ENCODE data around the gene TBXAS1. TPM values are rescaled to one million over a fixed set of nuclear protein-coding genes. Genes with fewer than 3 reads are reported as not detected.

TBXAS1 gene
- total RNA-seq, result 3.3 and 4.0 TPM in 2 replicates

DNA sequence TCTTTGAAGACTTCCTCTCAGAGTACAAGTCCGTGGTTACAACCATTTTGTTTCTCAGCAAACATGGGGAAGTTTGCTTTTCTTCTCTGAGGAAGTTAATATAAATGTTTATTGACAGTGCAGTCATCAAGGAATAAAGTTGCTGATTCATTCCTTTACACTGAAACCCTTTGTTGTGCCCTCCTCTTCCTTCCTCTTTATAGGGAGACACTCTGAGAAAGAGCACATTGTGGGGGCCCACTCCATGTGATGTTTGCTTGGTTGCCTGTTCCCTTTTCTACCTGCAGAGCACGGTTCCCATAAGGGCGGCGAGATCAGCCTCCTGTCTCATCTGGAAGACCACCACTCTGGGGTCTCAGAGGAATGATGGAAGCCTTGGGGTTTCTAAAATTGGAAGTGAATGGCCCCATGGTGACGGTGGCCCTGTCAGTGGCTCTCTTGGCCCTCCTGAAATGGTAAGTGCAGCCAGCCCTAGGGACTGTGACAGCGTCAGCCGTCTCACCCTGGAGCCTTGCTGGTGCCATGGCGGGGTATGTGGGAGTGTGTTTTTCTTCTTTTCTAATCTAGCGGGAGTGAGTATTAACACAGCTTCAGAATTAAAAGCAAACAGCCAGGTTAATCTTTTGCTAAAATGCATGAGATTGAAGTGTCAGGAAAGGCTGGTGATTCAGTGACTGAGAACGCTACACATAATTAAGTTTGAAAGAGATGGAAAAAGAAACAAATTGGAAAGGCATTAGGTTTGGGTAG lies at the start of gene TBXAS1:
TSS of gene TBXAS1 (plus strand) at position 240 of the 750 bp plus-strand sequence. CDS start at position 367, 127 bp downstream.

DNA sequence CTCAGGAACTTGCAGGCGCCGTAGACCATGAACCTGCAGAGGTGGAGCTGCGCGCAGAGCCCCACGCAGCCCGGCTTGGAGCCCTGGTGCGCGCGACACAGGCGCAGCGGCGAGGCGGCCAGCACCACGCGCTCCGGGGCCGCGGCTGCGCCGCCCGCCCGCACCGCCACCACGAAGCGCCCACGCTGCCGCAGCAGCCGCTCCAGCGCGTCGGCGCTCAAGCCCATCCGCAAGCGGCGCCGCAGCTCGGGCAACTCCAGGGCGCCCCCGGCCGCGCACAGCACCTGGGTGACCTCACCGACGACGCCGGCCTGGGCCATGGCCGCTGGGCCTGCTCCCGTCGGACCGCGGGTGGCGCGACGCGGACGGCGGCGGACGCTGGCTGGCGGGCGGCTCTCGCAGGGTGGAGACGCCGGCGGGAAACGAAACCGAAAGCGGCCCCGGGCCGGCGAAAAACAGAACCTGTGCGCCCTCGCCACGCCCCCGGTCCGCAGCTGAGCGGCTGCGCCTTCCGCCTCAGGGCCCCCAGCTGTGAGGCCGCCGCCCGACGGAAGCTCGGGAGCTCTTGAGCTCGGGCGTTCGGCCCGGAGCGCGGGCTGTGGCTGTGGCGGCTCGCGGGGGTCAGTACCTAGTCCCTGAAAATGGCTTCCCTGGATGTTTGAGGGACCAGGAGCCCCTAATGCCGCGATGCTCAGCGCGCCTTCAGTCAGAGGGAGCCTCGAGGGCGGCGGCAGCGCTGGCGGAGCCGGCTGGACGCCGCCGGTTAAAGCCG lies 233.7 kb downstream of the TBXAS1 start, which contains the start of gene PARP12:
TSS of gene PARP12 (minus strand) at position 424 of the 772 bp plus-strand sequence. CDS start at position 320, 104 bp downstream.

Other genes with a start within 250 kb of the TBXAS1 start
- gene HIPK2, start 51.3 kb upstream of the TBXAS1 start, total RNA-seq, result 27.6 and 30.7 TPM in 2 replicates
- gene PARP12, start 233.7 kb downstream of the TBXAS1 start, total RNA-seq, result 20.6 and 20.9 TPM in 2 replicates